Hematopoietic multipotent progenitor cell treated with erythropoietin and hydrocortisone succinate and interleukin-3 and kit ligand, for 4 days (in vitro differentiated cells): Measurements from ENCODE around the gene LRCOL1.

Experiments used
- DNase-seq: peaks from one replicate; pipeline ENCODE4 v3.0.0-alpha.2; 2015

The LRCOL1 gene

DNA sequence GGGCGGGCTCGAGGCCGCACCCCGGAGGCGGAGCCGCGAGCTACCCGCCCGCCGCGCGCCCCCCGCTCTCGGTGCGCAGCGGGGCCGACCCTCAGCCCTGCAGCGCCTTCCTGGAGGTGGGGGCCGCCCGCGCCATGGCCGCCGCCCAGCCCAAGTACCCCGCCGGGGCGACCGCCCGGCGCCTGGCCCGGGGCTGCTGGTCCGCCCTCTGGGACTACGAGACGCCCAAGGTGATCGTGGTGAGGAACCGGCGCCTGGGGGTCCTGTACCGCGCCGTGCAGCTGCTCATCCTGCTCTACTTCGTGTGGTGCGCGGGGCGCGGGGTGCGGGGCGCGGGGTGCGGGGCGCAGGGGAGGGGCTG lies 8.3 kb upstream of the LRCOL1 start, which contains the start of gene P2RX2:
TSS of gene P2RX2 (plus strand) at position 94 of the 361 bp plus-strand sequence. CDS start at position 135, 41 bp downstream.
- no peak for DNase-seq

GRCh38 chr12:132617822-132618682 lies 7.7 kb upstream of the LRCOL1 start:
- no peak for DNase-seq

DNA sequence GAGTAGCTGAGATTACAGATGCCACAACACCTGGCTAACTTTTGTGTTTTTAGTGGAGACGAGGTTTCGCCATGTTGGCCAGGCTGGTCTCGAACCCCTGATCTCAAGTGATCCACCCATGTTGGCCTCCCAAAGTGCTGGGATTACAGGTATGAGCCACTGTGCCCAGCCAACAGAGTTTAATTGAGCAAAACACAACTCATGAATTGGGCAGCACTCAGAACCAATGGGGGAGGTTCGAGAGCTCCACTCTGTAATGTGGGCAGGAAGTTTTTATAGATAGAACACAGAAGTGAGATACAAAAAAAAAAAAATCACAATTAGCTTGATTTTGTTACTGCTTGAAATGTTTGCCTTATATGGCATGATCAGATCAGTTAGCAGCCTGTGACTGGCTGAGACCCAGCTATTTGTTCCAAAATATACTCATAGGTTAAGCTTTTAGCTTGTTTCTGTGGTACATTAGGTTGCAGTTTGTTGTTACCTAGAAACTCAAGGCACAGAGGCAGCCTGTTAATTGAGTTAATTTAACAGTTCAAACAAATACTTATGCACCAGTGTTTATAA lies 6.8 kb upstream of the LRCOL1 start:
- DNase-seq, result no peak

DNA sequence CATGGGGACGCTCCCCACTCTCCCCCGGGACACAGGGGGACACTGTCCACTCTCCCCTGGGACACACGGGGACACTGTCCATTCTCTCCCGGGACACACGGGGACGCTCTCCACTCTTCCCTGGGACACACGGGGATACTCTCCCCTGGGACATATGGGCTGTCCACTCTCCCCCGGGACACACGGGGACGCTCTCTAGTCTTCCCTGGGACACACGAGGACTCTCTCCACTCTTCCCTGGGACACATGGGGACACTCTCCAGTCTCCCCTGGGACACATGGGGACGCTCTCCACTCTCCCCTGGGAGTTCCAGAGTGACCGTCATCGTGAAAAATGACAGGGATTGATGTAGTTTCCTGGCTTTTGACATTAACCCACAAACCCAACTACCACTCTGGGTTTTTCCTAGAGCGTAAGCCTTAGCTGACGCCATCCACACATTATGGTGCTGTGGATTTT lies 5.2 kb upstream of the LRCOL1 start:
- no peak for DNase-seq

GRCh38 chr12:132614861-132615578 lies 4.6 kb upstream of the LRCOL1 start:
- peak; percentile 90 for DNase-seq

DNA sequence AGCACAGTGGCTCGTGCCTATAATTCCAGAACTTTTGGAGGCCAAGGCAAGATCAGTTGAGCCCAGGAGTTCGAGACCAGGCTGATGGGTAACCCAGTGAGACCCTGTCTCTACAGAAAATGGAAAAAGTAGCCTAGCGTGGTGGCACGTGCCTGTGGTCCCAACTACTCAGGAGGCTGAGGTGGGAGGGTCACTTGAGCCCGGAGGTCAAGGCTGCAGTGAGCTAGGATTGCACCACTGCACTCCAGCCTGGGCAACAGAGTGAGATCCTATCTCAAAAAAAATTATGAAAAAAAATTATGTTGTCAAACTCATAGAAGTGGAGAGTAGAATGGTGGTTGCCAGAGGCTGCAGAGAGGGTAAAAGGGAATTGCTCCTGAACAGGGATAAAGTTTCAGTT lies 3.6 kb upstream of the LRCOL1 start:
- DNase-seq, result no peak

GRCh38 chr12:132611620-132612019 lies 1.2 kb upstream of the LRCOL1 start:
- no peak for DNase-seq

DNA sequence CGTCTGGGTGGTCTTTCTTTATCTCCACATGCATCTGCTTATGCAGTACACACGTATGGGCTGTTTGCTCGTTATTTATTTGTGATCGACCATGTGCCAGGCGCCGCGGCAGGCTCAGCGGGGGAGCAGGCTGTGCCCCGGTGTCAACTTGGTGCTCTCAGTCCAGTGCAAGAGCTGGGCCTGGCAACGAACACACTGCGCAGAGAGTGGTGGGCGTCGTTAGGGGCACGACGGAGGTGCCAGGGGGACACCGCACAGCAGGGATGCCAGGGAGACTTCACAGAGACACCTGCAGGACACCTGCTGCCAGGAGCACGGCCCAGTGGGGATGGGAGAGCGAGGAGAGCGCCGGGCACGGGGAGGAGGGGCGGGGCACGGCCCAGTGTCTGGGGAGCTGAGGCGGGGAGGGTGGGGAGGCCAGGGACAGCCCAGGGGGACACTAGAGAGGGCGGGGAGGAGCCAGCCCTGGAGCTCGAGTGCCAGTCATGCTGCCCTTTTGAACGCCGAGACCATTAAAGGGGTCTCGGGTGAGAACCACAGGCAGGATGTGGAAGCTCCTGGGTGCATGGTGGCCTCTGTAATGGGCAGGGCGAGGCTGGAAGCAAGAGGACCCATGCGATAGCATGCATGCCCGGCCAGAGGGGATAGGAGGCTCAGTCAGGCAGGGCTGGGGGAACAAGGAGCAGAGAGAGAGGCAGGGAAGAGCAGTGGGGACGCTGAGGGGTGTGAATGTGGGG lies 652 bp upstream of the LRCOL1 start:
- DNase-seq, result no peak

DNA sequence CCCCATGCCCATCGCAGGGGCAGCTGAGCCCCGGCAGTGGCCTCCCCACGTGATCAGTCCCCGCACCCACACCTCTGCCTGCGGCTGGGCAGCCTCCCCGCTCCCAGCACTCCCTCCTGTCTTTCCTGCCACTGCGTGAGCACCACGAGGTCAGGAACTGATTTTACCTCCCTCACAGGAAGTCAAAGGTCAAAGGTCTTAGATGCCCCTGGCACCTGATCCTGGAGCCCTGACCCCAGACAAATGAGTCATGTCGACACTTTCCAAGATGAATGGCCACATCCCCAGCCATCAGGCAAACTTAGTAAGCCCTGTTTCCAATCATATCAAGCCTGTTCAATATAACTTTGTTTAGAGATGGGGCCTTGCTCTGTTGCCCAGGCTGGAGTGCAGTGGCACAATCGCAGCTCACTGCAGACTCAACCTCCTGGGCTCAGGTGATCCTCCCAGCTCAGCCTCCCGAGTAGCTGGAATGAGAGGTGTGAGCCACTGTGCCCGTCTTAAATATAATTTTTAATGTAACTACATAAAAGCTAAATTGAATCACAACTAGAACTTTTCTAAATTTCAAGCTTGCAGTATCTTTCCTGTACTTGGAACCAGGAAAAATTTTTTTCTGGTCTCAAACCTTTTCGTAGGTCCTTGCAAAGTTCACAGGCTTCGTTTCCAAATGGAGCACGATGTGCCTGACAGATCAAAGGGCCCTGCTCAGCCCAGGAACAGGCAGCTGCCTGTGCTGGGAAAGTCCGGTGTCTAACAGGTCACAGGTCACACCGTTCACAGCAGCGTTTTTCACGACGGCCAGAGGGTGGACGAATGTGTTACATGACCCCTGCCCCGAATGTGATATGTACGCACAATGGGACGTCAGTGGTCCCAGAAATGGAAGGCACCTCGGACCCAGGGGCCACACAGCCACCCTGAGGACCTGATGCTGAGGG lies 1.9 kb downstream of the LRCOL1 start:
- no peak for DNase-seq

DNA sequence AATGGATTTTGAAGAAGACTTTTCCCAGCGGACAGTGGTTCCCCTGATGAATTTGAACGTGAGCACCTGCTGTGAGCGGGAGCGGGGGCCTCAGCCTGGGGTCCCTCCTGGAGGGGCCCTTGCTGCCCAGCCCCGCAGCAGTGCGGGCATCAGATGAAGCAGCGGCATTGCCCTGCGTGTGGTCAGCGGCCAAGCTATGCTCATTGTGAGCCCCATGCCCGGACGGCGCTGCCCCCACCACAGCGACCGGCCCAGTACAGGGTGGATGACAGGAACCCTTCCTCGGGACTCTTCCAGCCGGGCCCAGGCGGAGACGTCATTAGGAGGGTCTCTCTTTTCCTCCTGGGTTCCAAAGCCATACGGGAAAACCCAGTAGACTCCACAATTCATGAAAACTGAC lies 3.5 kb downstream of the LRCOL1 start:
- no peak for DNase-seq

DNA sequence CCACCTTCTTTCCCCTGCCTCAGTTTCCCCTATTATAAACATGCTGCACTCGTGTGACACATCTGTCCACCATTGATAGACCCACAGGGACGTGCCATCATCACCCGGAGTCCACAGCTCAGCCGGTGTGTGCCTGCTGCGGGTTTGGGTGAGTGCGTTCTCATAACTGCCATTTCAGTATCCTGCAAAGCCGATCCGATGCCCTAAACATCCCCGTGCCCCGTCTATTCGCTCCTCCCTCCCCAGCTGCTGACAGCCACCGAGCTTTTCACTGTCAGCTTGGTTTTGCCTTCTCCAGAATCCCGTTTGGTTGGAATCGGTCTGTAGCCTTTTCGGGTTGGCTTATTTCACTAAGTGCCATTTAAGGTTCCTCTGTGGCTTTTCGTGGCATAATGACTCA lies 3.9 kb downstream of the LRCOL1 start:
- DNase-seq, result no peak

- DNase-seq, result no peak
These were observed 4.5 kb downstream of the LRCOL1 start for GRCh38 chr12:132605892-132606291.

GRCh38 chr12:132604668-132605441 lies 5.5 kb downstream of the LRCOL1 start:
- DNase-seq, result no peak

DNA sequence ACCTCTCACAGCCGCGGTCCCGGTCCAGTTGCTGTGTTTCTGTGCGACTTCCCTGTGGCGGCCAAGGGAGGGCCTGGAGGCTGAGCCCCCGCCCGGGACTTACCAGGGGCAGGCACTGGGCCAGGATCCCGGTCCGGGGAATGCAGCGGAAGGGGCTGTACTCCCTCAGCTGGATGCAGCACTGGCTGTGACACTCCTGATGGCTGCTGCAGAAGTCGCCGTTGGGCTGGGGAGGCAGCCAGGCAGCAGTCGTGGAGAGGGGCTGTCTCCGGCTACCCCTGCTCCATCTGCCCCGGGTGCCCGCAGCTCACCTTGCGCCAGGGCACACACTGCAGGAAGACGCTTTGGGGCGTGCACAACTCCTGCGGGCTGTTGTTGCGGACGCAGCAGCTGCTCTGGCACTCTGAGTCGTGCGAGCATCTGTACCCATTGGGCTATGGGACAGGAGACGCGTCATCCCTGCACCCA lies 6.2 kb downstream of the LRCOL1 start:
- no peak for DNase-seq

DNA sequence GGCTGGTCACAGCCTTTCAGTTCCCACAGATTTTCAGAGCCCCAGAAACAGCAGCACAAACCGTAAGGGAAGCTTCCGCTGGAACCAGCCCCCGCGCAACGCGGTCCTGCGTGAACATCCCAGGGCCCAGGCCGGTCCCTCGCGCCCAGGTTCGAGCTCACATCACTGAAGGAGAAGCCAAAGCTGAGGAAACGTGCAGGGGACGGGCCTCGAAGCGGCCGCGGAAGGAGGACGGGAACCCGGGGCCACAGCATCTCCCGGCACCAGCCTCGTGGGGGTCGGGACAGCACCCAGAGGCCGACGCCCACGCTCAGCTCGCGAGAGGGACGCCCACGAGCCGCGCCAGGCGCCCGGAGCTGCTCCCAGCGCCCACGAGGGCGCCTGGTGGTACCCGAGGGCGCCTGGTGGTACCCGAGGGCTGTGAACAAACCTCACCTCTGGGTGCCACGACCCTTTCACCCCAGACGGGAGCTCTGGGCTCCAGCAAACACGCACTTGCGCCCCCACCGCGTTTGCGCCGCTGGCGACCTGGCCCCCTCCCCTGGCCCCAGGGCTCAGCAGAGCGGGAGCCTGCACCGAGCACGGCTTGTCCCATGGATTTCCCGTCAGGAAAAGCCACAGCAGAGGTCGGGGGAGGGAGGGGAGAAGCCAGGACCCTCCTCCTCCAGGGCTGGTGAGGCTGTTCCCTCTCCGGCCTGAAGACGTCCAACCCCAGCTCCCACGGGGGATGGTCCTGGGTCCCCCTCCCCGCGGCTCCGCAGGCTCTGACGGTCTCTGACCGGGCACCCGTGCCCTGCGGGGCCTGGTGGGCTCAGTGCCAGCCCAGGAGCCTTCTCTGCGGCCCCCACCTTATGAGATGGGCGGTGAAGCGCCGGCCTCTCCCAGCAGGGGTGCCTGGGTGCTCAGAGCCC lies 6.9 kb downstream of the LRCOL1 start:
- no peak for DNase-seq

- no peak for DNase-seq
These were observed 7.7 kb downstream of the LRCOL1 start for GRCh38 chr12:132602572-132603239.

DNA sequence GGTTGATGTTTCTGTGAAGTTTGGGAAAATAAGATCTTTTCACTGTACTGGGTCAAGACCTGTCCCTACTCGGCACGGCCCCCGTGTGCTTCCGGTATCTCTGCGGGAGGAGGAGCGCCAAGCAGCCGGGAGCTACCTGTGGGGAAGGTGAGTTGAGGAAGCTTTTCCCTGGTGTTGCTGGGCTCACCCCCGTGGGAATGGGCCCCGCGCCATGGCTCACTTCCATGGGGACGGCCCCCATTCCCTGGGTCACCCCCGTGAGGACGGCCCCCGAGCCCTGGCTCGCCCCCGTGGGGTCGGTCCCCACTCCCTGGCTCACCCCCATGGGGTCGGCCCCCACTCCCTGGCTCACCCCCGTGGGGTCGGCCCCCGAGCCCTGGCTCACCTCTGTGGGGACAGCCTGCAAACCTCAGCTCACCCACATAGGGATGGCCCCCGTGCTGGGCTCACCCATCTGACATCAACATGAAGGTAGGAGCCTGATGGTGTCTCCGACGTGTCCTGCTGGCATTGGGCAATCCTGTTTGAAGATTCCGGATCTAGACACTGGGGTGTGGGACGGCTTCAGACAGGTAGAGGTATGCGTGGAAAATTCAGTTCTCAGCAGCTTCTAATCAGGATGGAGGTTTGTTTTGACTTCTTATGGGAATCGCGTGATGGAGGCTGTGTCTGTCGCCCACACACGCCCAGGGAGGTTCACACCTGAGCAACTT lies 9.1 kb downstream of the LRCOL1 start:
- DNase-seq, result no peak
